Thyroid gland (tissue), 4 donors: ENCODE measurements around the gene ST6GALNAC4. TPM values are rescaled to one million over a fixed set of nuclear protein-coding genes. Genes with fewer than 3 reads are reported as not detected.
A peak's percentile ranks its signal among the peaks of the same experiment; 100 is the strongest.

Experiments
- DNase-seq, 2 donors: peaks; one replicate each; pipeline ENCODE4 v3.0.0-alpha.2; 2019
- H3K27ac ChIP-seq, 3 donors: fragments of 200-600 bp; sonication (generic); 1 replicate in 2 of 3; 2 replicates in 1 of 3; pipeline ENCODE4 v1.5.1; 2016 to 2019; ENCODE audit warnings: mild to moderate bottlenecking in 1 of 3, moderate library complexity in 1 of 3
- H3K27me3 ChIP-seq: fragments of 200-600 bp; sonication (generic); one replicate; pipeline ENCODE4 v1.5.1; 2019
- H3K36me3 ChIP-seq, 2 donors: fragments of 200-600 bp; sonication (generic); one replicate each; pipeline ENCODE4 v1.5.1; 2016 to 2019
- H3K4me1 ChIP-seq, 2 donors: fragments of 200-600 bp; sonication (generic); one replicate each; pipeline ENCODE4 v1.5.1; 2017 to 2019
- H3K4me3 ChIP-seq, 3 donors: fragments of 200-600 bp; sonication (generic); replicated peaks in 1 of 3; 1 replicate in 2 of 3; 2 replicates in 1 of 3; pipeline ENCODE4 v1.5.1; 2016; ENCODE audit warnings: mild to moderate bottlenecking in 1 of 3
- H3K9me3 ChIP-seq: fragments of 200-600 bp; sonication (generic); one replicate; pipeline ENCODE4 v1.5.1; 2017
- CTCF ChIP-seq, 6 experiments: fragments of 200-600 bp in 3 of 6; fragments of 450-650 bp in 3 of 6; sonication (generic) in 3 of 6; IDR thresholded peaks; one replicate each; pipeline ENCODE4 v1.5.1; 2016 to 2019; ENCODE audit warnings: antibody characterized with exemption in 6 of 6, mild to moderate bottlenecking in 2 of 6, inconsistent platforms in 1 of 6, moderate library complexity in 1 of 6
- POLR2A ChIP-seq, 2 donors: fragments of 450-650 bp; IDR thresholded peaks; one replicate each; pipeline ENCODE4 v1.6.1; 2017; ENCODE audit warnings: antibody characterized with exemption in 2 of 2, mild to moderate bottlenecking in 2 of 2, moderate library complexity in 1 of 2
- WGBS, 2 donors: methylation state at CpG; one replicate each; pipeline ENCODE4 v1.1.5; 2017; 5-methylcytosine and 5-hydroxymethylcytosine counted together
- intact Hi-C: fragments of 100-400 bp; cut with DNase I; formaldehyde crosslinking; loops from one replicate; pipeline ENCODE4 v1.15.1; 2023
- total RNA-seq, 4 donors: library from RNA; depleted of rRNA; stranded (reverse); fragments of >200 nt; gene quantifications; one replicate each; pipeline ENCODE4 v1.2.3, GENCODE V29; 2016

ST6GALNAC4 gene
- total RNA-seq, 4 donors from 2014 or later, result 8.9 to 27.4 (median 19.1) TPM

- H3K4me3 ChIP-seq, result no peak overlapping the region
- H3K9me3 ChIP-seq, result no peaks in the 10 kb centered on the region
- WGBS, 2 donors, result 93 to 98% methylated on average over 1 of the region's 1 CpG
- DNase-seq, result no peak
- no peaks in the 10 kb centered on the region for H3K27me3 ChIP-seq
- H3K27ac ChIP-seq, result peak overlapping the region in 1 of 3 donors; percentile 84
- no peaks in the 10 kb centered on the region for H3K36me3 ChIP-seq
- intact Hi-C loops, result no loop called here
- peaks cover 36 to 51% of the 10 kb centered on the region in 2 donors for H3K4me1 ChIP-seq
- TF ChIP-seq CTCF (IDR thresholded peaks at IDR 0.05) (no peak), POLR2A (IDR thresholded peaks at IDR 0.05) (no peak)
These were observed 36.3 kb upstream of the ST6GALNAC4 start for GRCh38 chr9:127953154-127953553.

- H3K4me3 ChIP-seq, result no peak overlapping the region
- peaks cover 21 to 36% of the 10 kb centered on the region in 2 donors for H3K4me1 ChIP-seq
- H3K9me3 ChIP-seq, result no peaks in the 10 kb centered on the region
- WGBS, 2 donors, result 63 to 86% methylated on average over 21 of the region's 21 CpGs
- H3K27ac ChIP-seq, result peak overlapping the region in 1 of 3 donors; percentile 13
- H3K36me3 ChIP-seq, result no peaks in the 10 kb centered on the region
- TF ChIP-seq POLR2A (IDR thresholded peaks at IDR 0.05), result no peak
- no peak for TF ChIP-seq CTCF (IDR thresholded peaks at IDR 0.05)
- DNase-seq, result no peak
- intact Hi-C loops, result no loop called here
- H3K27me3 ChIP-seq, result no peaks in the 10 kb centered on the region
These were observed 33.9 kb upstream of the ST6GALNAC4 start for GRCh38 chr9:127950513-127951289.

GRCh38 chr9:127949827-127950512, 33.1 kb upstream of the ST6GALNAC4 start:
- H3K4me1 ChIP-seq, result peaks cover 13 to 29% of the 10 kb centered on the region in 2 donors
- H3K27ac ChIP-seq, result peak overlapping the region in 1 of 3 donors; percentile 13
- no peak for DNase-seq

GRCh38 chr9:127947841-127948710, 31.2 kb upstream of the ST6GALNAC4 start:
- Histone ChIP-seq H3K36me3 (peaks cover 12 to 15% of the 10 kb centered on the region in 2 donors), H3K4me1 (peaks cover under 1 to 10% of the 10 kb centered on the region in 2 donors), H3K27ac (no peak overlapping the region), H3K4me3 (no peak overlapping the region), H3K27me3 (no peaks in the 10 kb centered on the region), H3K9me3 (no peaks in the 10 kb centered on the region)
- WGBS, 2 donors, result 87 to 88% methylated on average over 11 to 13 of the region's 17 CpGs
- intact Hi-C loops, result loop anchor here (5.0 kb wide), 1 partner anchor 169 kb away; no protein-coding TSS in a partner anchor
- TF ChIP-seq CTCF (IDR thresholded peaks at IDR 0.05) (no peak), POLR2A (IDR thresholded peaks at IDR 0.05) (no peak)
- DNase-seq, result no peak

More at GRCh38 chr9:127949827-127950512, 33.1 kb upstream of the ST6GALNAC4 start:
- H3K9me3 ChIP-seq, result no peaks in the 10 kb centered on the region
- H3K4me3 ChIP-seq, result no peak overlapping the region
- WGBS, 2 donors, result 82 to 84% methylated on average over 17 of the region's 17 CpGs
- TF ChIP-seq POLR2A (IDR thresholded peaks at IDR 0.05) (no peak), CTCF (IDR thresholded peaks at IDR 0.05) (no peak)
- intact Hi-C loops, result loop anchor here (5.0 kb wide), 1 partner anchor 167 kb away; no protein-coding TSS in a partner anchor
- no peaks in the 10 kb centered on the region for H3K27me3 ChIP-seq
- peaks cover 4 to 5% of the 10 kb centered on the region in 2 donors for H3K36me3 ChIP-seq
